Measurements from ENCODE around the gene SLC22A6.

SLC22A6 gene

GRCh38 chr11:62959422-62959980, 25.3 kb downstream of the SLC22A6 start:
- TF ChIP-seq RAD21 (IDR thresholded peaks at IDR 0.05; ENCODE audit: low read depth) (no peak), EP300 (IDR thresholded peaks at IDR 0.05; ENCODE audit: borderline replicate concordance) (no peak), TAF1 (IDR thresholded peaks at IDR 0.05; ENCODE audit: low read depth) (no peak), ZBTB7A (IDR thresholded peaks at IDR 0.05; ENCODE audit: low read depth) (no peak), MAX (IDR thresholded peaks at IDR 0.05) (no peak), YY1 (IDR thresholded peaks at IDR 0.05; ENCODE audit: low read depth) (no peak), USF1 (IDR thresholded peaks at IDR 0.05) (no peak), REST (IDR thresholded peaks at IDR 0.05; ENCODE audit: low read depth) (no peak), CEBPB (IDR thresholded peaks at IDR 0.05) (no peak), NFIC (IDR thresholded peaks at IDR 0.05) (no peak), FOXM1 (IDR thresholded peaks at IDR 0.05; ENCODE audit: borderline replicate concordance, low read depth) (no peak), EGR1 (IDR thresholded peaks at IDR 0.05) (no peak), CREB1 (IDR thresholded peaks at IDR 0.05; ENCODE audit: low read depth) (no peak), TEAD4 (IDR thresholded peaks at IDR 0.05) (no peak), TCF12 (IDR thresholded peaks at IDR 0.05; ENCODE audit: low read depth) (no peak)

- TF ChIP-seq NFIC (IDR thresholded peaks at IDR 0.05) (no peak), RAD21 (IDR thresholded peaks at IDR 0.05; ENCODE audit: low read depth) (no peak), TEAD4 (IDR thresholded peaks at IDR 0.05) (no peak), FOXM1 (IDR thresholded peaks at IDR 0.05; ENCODE audit: borderline replicate concordance, low read depth) (no peak), YY1 (IDR thresholded peaks at IDR 0.05; ENCODE audit: low read depth) (no peak), MAX (IDR thresholded peaks at IDR 0.05) (no peak), TCF12 (IDR thresholded peaks at IDR 0.05; ENCODE audit: low read depth) (no peak), TAF1 (IDR thresholded peaks at IDR 0.05; ENCODE audit: low read depth) (no peak), REST (IDR thresholded peaks at IDR 0.05; ENCODE audit: low read depth) (no peak), CREB1 (IDR thresholded peaks at IDR 0.05; ENCODE audit: low read depth) (no peak), EP300 (IDR thresholded peaks at IDR 0.05; ENCODE audit: borderline replicate concordance) (no peak), CEBPB (IDR thresholded peaks at IDR 0.05) (no peak), ZBTB7A (IDR thresholded peaks at IDR 0.05; ENCODE audit: low read depth) (no peak)
Observed at GRCh38 chr11:62958547-62959421, 26.0 kb downstream of the SLC22A6 start.

- no peak for TF ChIP-seq MAX (IDR thresholded peaks at IDR 0.05)
- no peak for TF ChIP-seq TAF1 (IDR thresholded peaks at IDR 0.05; ENCODE audit: low read depth)
- TF ChIP-seq ZBTB7A (IDR thresholded peaks at IDR 0.05; ENCODE audit: low read depth) = no peak
- no peak for TF ChIP-seq CEBPB (IDR thresholded peaks at IDR 0.05)
- no peak for TF ChIP-seq RAD21 (IDR thresholded peaks at IDR 0.05; ENCODE audit: low read depth)
- TF ChIP-seq CREB1 (IDR thresholded peaks at IDR 0.05; ENCODE audit: low read depth) = no peak
- no peak for TF ChIP-seq YY1 (IDR thresholded peaks at IDR 0.05; ENCODE audit: low read depth)
- TF ChIP-seq EP300 (IDR thresholded peaks at IDR 0.05; ENCODE audit: borderline replicate concordance) = no peak
- no peak for TF ChIP-seq NFIC (IDR thresholded peaks at IDR 0.05)
- TF ChIP-seq TCF12 (IDR thresholded peaks at IDR 0.05; ENCODE audit: low read depth) = no peak
- no peak for TF ChIP-seq TEAD4 (IDR thresholded peaks at IDR 0.05)
- TF ChIP-seq USF1 (IDR thresholded peaks at IDR 0.05) = no peak
- TF ChIP-seq REST (IDR thresholded peaks at IDR 0.05; ENCODE audit: low read depth) = no peak
- TF ChIP-seq FOXM1 (IDR thresholded peaks at IDR 0.05; ENCODE audit: borderline replicate concordance, low read depth) = no peak
- no peak for TF ChIP-seq EGR1 (IDR thresholded peaks at IDR 0.05)
Observed at GRCh38 chr11:62957147-62957546, 27.6 kb downstream of the SLC22A6 start.
